Stomach (tissue), 4 donors: ENCODE results near the gene MAP2K2.

Source experiments
- CTCF ChIP-seq, 7 experiments: fragments of 450-650 bp in 4 of 7; fragments of 200-600 bp in 3 of 7; sonication (generic) in 3 of 7; IDR thresholded peaks; one replicate each; pipeline ENCODE4 v1.5.1; 2016 to 2019; ENCODE audit warnings: antibody characterized with exemption in 7 of 7, control low read depth in 2 of 7, mild to moderate bottlenecking in 1 of 7
- POLR2A ChIP-seq, 4 donors: fragments of 450-650 bp; IDR thresholded peaks; one replicate each; pipeline ENCODE4 v1.6.1; 2016; ENCODE audit warnings: antibody characterized with exemption in 4 of 4, control low read depth in 2 of 4, mild to moderate bottlenecking in 1 of 4, moderate library complexity in 1 of 4

- TF ChIP-seq CTCF (IDR thresholded peaks at IDR 0.05) = no peak
- no peak for TF ChIP-seq POLR2A (IDR thresholded peaks at IDR 0.05)
These were observed 46.9 kb downstream of the MAP2K2 start for GRCh38 chr19:4077007-4077374.
